Rectal smooth muscle tissue (tissue), 1 donor: ENCODE results near the gene RC3H2.
"Not testable (repeated sequence)": the region's sequence is repeated elsewhere in the genome, so short reads cannot be mapped to it uniquely, and the experiment has no call there.

Experiments used
- H3K27ac ChIP-seq: one replicate; pipeline ENCODE4 v1.7.0; 2013; ENCODE audit warnings: low read depth, low read length, inconsistent platforms
- H3K27me3 ChIP-seq: one replicate; pipeline ENCODE4 v1.7.0; 2013; ENCODE audit warnings: low read length; ENCODE audit not compliant: control insufficient read depth, insufficient read depth
- H3K36me3 ChIP-seq: one replicate; pipeline ENCODE4 v1.7.0; 2013; ENCODE audit warnings: low read length; ENCODE audit not compliant: control insufficient read depth, insufficient read depth
- H3K4me1 ChIP-seq: one replicate; pipeline ENCODE4 v1.7.0; 2013; ENCODE audit warnings: low read length; ENCODE audit not compliant: control insufficient read depth, insufficient read depth
- H3K4me3 ChIP-seq: one replicate; pipeline ENCODE4 v1.7.0; 2013; ENCODE audit warnings: low read length
- H3K9ac ChIP-seq: one replicate; pipeline ENCODE4 v1.7.0; 2013; ENCODE audit warnings: low read length

The RC3H2 gene

DNA sequence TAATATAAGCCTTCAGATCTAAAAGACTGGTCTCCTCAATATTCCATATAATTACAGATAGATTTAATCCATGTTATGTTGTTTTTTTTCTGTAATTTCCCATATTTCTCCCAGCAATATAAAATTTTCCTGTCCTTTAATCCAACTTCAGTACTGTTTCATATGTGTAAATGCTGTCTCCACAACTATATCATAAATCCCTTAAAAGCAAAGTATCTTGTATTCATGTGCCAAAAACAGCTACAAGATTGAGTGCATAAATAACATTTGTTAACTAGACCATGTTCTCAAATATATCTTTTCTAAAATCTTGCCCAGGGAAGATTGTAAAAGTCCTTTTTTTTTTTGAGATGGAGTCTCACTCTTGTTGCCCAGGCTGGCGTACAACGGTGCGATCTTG, 41.8 kb downstream of the RC3H2 start:
- H3K4me1 ChIP-seq, result no peaks in the 10 kb centered on the region
- H3K27ac ChIP-seq, result no peak overlapping the region
- no peak overlapping the region for H3K9ac ChIP-seq
- peaks cover 6% of the 10 kb centered on the region for H3K36me3 ChIP-seq
- no peak overlapping the region for H3K4me3 ChIP-seq
- no peaks in the 10 kb centered on the region for H3K27me3 ChIP-seq

DNA sequence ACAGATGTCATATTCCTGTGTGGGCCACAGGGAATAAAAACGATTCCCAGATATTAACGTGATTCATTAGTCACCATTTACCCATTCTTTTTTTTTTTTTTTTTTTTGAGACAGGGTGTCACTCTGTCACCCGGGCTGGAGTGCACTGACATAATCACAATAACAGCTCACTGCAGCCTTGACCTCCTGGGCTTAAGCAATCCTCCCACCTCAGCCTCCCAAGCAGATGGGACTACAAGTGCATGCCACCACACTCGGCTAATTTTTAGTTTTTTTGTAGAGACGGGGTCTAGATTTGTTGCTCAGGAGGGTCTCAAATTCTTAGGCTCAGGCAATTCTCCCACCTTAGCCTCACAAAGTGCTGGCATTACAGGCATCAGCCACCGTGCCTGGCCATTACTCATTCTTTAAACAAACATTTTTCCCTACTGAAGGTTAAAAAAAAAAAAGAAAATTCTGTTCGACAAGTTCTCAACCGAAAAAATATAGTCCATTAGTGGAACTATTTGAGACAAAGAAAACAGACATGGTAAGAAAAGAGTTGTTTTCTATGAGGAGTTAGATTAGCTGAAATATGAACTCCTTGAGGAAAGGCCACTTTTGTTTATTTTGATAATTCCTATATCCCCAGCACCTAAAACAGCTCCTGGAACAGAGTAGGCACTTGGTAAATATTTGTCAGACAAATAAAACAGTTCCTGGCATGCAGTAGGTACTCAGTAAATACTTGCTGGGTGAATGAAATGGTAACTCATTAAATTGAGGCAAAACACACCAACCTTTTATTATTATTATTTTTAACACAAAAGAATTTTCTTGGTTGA, 44.6 kb downstream of the RC3H2 start:
- peaks cover 15% of the 10 kb centered on the region for H3K36me3 ChIP-seq
- H3K27me3 ChIP-seq, result no peaks in the 10 kb centered on the region
- no peak overlapping the region for H3K9ac ChIP-seq
- no peak overlapping the region for H3K4me3 ChIP-seq
- no peak overlapping the region for H3K27ac ChIP-seq
- H3K4me1 ChIP-seq, result no peaks in the 10 kb centered on the region

DNA sequence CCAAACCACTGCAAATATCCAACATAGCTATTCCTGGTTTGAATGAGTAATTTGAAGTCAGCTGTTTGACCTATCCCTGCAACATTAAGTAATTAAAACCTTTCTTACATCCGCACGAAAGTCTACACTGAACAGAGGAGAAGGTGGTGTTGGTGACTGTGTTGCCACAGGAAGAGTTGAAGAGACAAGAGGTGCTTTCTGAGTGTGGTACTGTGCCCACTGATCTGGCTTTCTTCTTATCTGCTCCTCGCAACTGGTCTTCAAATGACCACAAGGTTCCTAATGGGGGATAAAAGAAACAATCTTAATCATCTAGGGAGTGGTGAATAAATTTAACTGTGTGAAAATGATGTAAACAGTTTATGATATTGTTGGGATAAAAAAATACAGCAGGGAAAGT, 47.3 kb downstream of the RC3H2 start:
- Histone ChIP-seq H3K27me3 (no peaks in the 10 kb centered on the region), H3K36me3 (peaks cover 32% of the 10 kb centered on the region), H3K27ac (no peak overlapping the region), H3K4me3 (no peak overlapping the region), H3K9ac (no peak overlapping the region), H3K4me1 (no peaks in the 10 kb centered on the region)

DNA sequence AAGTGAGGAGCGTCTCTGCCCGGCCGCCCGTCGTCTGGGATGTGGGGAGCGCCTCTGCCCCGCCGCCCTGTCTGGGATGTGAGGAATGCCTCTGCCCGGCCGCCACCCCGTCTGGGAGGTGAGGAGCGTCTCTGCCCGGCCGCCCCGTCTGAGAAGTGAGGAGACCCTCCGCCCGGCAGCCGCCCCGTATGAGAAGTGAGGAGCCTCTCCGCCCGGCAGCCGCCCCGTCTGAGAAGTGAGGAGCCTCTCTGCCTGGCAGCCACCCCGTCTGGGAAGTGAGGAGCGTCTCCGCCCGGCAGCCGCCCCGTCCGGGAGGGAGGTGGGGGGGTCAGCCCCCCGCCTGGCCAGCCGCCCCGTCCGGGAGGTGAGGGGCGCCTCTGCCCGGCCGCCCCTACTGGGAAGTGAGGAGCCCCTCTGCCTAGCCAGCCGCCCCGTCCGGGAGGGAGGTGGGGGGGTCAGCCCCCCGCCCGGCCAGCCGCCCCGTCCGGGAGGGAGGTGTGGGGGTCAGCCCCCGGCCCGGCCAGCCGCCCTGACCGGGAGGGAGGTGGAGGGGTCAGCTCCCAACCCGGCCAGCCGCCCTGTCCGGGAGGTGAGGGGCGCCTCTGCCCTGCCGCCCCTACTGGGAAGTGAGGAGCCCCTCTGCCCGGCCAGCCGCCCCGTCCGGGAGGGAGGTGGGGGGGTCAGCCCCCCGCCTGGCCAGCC, 52.9 kb downstream of the RC3H2 start:
- not testable (repeated sequence) for H3K4me3 ChIP-seq, H3K4me1 ChIP-seq, H3K27me3 ChIP-seq, H3K27ac ChIP-seq, H3K9ac ChIP-seq
- H3K36me3 ChIP-seq, result peaks cover 28% of the 10 kb centered on the region

DNA sequence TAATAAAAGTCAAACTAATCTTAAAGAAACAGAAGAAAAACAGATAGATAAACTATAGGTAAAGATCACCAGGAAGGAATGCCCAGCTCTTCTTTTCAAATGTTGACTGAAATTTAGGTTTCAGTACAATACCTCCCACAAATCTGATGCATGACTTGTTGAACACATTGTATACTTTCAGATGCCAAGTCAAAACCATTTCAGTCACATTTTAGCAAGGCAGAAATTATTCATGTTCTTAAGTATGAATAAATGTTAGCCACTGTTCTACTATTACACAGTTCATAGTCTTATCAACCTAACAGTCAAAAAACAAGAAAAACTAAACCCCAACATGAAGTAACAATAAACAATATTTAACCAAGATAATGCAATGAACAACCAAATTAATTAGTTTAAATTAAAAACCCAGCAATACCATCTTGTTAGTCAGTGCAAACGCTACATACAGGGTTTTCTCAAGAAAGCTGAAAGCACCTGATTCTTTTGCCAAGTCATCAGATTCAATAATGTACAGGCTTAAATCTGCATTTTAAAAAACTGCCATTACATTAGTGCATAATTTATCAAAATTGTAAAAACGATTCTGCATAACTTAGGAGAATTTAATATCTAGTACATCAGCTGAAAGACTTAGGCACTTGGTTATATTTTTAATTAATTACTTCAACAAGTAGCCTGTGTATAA, 56.8 kb downstream of the RC3H2 start:
- Histone ChIP-seq H3K4me1 (no peaks in the 10 kb centered on the region), H3K27ac (no peak overlapping the region), H3K27me3 (no peaks in the 10 kb centered on the region), H3K9ac (no peak overlapping the region), H3K4me3 (no peak overlapping the region), H3K36me3 (peaks cover 12% of the 10 kb centered on the region)

DNA sequence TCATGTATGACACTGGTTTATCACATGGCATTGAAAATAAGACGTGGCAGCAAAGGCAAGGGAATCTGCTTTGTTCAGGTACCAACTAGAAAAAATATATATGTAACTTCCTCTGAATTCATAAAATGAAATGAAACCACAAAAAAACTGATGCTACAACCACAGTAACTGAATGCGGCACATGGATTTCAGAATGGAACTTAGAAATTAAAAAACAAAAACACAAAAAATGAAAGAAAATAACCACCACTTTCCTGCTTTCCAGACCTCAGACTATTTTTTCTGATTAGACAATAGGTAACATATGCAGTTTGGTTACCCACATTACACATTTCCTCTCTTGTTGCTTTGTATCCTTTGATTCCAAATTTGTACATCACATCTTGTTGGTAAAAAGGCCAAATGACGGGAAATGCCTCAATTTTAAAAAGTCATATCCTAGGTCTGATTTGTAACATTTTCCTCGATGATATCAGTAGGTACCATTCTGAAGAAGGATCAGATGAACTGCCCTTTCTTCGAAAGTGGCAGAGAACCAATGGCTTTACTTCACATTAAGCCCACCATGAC, 58.7 kb downstream of the RC3H2 start:
- Histone ChIP-seq H3K27ac (no peak overlapping the region), H3K9ac (no peak overlapping the region), H3K36me3 (peaks cover 11% of the 10 kb centered on the region), H3K4me1 (no peaks in the 10 kb centered on the region), H3K4me3 (no peak overlapping the region), H3K27me3 (no peaks in the 10 kb centered on the region)

DNA sequence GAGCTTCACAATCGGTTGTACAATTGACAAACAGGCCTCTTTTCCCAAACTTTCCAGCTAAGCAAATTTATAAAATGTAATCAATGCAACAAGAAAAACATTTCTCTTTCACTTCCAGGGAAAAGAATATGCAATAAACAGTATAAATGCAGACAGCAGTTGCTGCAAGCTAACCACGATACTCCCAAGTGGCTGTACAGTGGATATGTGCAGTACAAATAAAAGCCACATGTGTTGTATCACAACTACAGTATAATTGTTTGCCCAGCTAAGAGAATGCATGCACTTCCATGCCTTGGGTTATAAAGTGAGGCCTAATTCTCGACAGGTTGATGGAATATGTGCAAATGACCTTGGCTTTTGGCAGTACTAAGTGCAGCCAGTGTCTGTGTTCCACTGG, 60.0 kb downstream of the RC3H2 start:
- H3K36me3 ChIP-seq, result peaks cover 5% of the 10 kb centered on the region
- no peaks in the 10 kb centered on the region for H3K27me3 ChIP-seq
- no peaks in the 10 kb centered on the region for H3K4me1 ChIP-seq
- H3K4me3 ChIP-seq, result no peak overlapping the region
- no peak overlapping the region for H3K27ac ChIP-seq
- H3K9ac ChIP-seq, result no peak overlapping the region

DNA sequence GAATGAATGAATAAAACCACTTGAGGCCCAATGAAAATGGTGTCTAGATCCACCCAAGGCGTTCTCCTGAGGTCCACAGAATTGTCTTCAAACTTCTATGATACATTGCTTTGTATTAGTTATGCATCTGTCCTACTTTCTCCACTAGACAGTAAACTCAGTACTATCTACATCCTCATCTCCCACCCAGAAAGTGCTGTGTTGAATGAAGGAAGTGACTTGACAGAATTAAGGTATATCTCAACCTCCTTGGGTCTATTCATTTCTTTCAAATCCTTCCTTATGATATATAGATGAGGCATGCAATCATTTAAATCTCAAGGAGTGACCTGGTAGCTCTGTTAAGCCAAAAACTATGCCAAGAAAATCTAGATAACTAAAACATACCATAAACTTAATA, 61.0 kb downstream of the RC3H2 start:
- Histone ChIP-seq H3K36me3 (peaks cover 5% of the 10 kb centered on the region), H3K9ac (no peak overlapping the region), H3K4me3 (no peak overlapping the region), H3K27me3 (no peaks in the 10 kb centered on the region), H3K4me1 (no peaks in the 10 kb centered on the region), H3K27ac (no peak overlapping the region)

DNA sequence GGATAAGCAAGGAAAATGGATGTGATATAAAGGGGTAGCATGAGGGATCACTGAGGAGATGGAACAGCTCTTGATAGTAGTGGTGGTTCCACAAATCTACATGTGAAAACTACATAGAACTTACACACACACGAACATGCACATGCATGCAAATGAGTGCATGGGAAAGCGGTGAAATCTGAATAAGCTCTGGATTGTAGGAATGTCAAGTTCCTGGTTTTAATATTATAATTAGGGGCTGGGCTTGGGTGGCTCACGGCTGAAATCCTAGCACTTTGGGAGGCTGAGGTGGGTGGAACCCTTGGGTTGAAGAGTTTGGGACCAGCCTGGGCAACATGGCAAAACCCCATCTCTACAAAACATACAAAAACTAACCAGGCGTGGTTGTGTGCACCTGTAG, 63.7 kb downstream of the RC3H2 start:
- no peak overlapping the region for H3K4me3 ChIP-seq
- H3K9ac ChIP-seq, result no peak overlapping the region
- H3K4me1 ChIP-seq, result no peaks in the 10 kb centered on the region
- H3K27me3 ChIP-seq, result no peaks in the 10 kb centered on the region
- no peak overlapping the region for H3K27ac ChIP-seq
- H3K36me3 ChIP-seq, result peaks cover 2% of the 10 kb centered on the region

DNA sequence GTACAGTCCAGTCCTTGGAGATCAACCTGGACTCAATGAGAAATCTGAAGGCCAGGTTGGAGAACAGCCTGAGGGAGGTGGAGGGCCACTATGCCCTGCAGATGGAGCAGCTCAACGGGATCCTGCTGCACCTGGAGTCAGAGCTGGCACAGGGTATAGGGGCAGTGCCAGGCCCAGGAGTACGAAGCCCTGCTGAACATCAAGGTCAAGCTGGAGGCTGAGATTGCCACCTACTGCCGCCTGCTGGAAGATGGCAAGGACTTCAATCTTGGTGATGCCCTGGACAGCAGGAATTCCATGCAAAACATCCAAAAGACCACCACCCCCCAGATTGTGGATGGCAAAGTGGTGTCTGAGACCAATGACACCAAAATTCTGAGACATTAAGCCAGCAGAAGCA, 66.7 kb downstream of the RC3H2 start:
- not testable (repeated sequence) for H3K27ac ChIP-seq, H3K36me3 ChIP-seq, H3K27me3 ChIP-seq, H3K4me1 ChIP-seq, H3K9ac ChIP-seq, H3K4me3 ChIP-seq

DNA sequence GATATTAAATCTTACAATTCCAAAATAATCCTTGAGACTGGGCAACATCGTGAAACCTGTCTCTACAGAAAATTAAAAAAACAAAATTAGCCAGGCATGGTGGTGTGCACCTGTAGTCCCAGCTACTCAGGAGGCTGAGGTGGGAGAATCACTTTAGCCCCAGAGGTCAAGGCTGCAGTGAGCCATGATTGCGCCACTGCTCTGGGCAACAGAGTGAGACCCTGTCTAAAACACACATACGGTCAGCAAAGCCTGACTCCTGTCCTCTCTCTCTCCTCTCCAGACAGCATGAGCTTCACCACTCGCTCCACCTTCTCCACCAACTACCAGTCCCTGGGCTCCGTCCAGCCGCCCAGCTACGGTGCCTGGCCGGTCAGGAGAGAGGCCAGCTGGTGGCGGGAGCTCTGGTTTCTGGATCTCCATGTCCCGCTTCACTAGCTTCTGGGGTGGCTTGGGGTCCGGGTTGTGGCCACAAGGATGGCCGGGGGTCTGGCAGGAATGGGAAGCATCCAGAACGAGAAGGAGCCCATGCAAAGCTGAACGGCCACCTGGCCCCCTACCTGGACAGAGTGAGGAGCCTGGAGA, 67.8 kb downstream of the RC3H2 start:
- Histone ChIP-seq H3K4me1 (no peaks in the 10 kb centered on the region), H3K9ac (no peak overlapping the region)

DNA sequence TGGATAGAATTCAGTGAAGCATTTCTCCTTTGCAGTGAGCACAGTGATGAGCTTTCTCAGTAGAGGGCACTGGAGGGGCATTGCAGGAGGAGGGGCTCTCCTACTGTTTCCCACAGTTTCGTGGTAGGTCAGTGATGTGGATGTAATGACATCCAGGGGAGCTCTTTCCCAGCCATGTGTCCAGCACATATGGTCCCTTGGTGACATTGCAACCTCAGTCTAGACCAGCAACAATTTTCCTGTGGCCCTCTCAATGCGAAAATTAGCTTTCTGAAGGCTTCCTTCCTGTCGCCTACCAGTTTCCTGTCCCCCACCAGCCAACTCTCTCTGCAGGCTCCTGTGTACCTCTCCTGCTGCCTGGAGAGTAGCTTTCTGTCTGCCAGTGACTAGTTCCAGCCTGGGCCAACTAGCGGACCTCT, 69.8 kb downstream of the RC3H2 start:
- Histone ChIP-seq H3K9ac (no peak overlapping the region), H3K36me3 (no peaks in the 10 kb centered on the region), H3K27ac (no peak overlapping the region), H3K4me1 (no peaks in the 10 kb centered on the region), H3K4me3 (no peak overlapping the region), H3K27me3 (no peaks in the 10 kb centered on the region)

More for the DNA sequence above, 67.8 kb downstream of the RC3H2 start:
- Histone ChIP-seq H3K27me3 (no peaks in the 10 kb centered on the region), H3K4me3 (no peak overlapping the region), H3K27ac (no peak overlapping the region), H3K36me3 (no peaks in the 10 kb centered on the region)
